NCI-H526 treated with DMSO at 0.1 percent for 48 hours (cell line): Measurements from ENCODE around the gene REG1B.
"Not testable (repeated sequence)": the region's sequence is repeated elsewhere in the genome, so short reads cannot be mapped to it uniquely, and the experiment has no call there.

ENCODE experiments used
- DNase-seq: peaks from one replicate; lab custom pipeline; 2025; lab: John Stamatoyannopoulos, UW

REG1B gene

GRCh38 chr2:79084495-79085135 lies 3.2 kb downstream of the REG1B start:
- DNase-seq = no peak

DNA sequence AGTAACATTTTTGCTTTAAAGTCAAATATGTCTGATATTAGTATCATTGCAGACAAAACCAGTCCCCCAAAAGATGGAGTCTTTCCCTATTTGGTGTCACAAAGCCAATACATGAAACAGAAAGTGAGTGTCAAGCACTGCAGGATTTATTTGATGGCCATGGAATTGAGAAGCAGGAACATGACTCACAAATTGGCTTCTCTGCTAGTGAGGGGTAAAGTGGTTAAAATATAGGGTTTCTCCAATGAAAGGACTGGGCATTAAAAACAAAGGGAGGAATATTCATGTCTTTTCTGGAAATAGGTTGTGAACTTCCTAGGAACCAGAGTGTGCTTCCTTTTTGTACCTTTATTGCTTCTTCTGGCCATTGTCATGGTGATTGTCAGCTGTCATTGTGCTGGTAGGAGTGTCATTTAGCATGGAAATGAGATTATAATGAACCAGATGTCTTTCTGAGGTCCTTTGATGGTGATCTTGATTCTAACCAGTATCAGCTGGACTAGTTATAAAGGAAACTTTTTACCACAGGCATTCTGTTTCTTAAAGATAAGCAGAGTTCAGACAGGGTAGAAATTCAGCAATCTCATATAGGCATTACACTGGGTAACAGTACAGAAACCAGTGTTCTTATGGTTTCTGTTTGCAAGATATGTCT lies 4.1 kb downstream of the REG1B start:
- no peak for DNase-seq

DNA sequence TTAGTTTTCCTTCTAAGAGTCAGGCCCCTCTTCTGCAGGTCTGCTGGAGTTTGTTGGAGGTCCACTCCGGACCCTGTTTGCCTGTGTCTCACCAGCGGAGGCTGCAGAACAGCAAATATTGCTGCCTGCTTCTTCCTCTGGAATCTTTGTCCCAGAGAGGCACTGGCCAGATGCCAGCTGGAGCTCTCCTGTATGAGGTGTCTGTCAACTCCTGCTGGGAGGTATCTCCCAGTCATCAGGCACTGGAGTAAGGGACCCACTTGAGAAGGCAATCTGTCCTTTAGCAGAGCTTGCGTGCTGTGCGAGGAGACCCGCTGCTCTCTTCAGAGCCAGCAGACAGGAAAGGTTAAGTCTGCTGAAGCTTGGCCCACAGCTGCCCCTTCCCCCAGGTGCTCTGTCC lies 4.8 kb downstream of the REG1B start:
- DNase-seq = no peak

GRCh38 chr2:79071078-79071477 lies 16.7 kb downstream of the REG1B start:
- no peak for DNase-seq

DNA sequence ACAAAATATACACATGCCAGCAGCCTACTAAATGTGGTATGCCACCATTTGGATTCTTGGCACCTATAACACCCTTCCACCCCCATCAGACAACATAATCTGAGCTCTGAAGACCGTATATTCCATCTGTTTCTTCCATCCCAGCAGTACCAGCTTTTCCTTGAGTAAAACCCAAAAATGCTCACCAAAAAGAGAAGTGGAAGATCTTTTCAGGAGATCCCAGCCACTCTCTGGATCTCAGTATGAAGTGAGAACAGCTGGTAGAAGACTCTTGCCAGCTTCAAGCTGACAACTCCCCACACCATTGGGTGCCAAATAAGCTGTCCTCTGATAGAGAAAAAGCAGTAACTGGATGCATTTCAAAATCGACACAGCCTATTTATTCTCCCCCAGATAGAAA lies 22.6 kb downstream of the REG1B start:
- no peak for DNase-seq

- DNase-seq = not testable (repeated sequence)
These were observed 33.0 kb downstream of the REG1B start for GRCh38 chr2:79054769-79055168.

- not testable (repeated sequence) for DNase-seq
These were observed 34.3 kb downstream of the REG1B start for GRCh38 chr2:79053486-79053885.

DNA sequence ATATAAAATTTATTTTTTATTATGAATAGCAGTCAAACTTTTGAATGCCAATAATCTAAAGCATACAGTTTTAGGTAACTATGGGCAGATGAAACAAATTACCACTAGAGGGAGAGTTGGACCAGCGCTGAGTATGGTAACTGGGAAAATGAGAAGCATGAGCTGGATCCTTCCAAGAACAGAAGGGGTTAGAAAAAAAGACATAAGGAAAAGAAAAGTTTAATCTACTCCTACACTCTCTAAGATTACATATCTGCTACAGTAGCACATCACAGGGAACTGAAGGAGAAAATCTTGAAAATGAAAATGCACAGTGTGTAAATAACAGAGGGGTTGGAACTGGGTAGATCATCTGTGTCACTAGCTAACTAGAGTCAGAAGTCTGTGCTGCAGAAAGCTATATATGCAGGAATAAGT lies 46.8 kb downstream of the REG1B start:
- peak; percentile 8 for DNase-seq

- DNase-seq = no peak
These were observed 47.8 kb downstream of the REG1B start for GRCh38 chr2:79039944-79040343.
